Natural killer cell treated with Interleukin-12 subunit alpha and Interleukin-12 subunit beta and Interleukin-15 and Interleukin-18, amount 100 ng/mL, for 72 hours (primary cell): ENCODE data around the gene NCF1. TPM values are rescaled to one million over a fixed set of nuclear protein-coding genes. Genes with fewer than 3 reads are reported as not detected.
"Not testable (repeated sequence)": the region's sequence is repeated elsewhere in the genome, so short reads cannot be mapped to it uniquely, and the experiment has no call there.

ENCODE experiments used
- ATAC-seq, 2 donors: fragments of 150-1000 bp; cut with Tn5 transposase in 1 of 2; sonication (Bioruptor Pico), chemical (Tn5 transposase) in 1 of 2; 2 replicates each; pipeline ENCODE4 v1.10.0; 2021
- DNase-seq: peaks from one replicate; pipeline ENCODE4 v3.0.0; 2022; ENCODE audit warnings: low spot score
- H3K27ac Mint-ChIP-seq, 2 donors: 1 replicate in 1 of 2; 2 replicates in 1 of 2; pipeline ENCODE4 v1.8.0; 2022; ENCODE audit warnings: mixed read lengths in 2 of 2, mild to moderate bottlenecking in 1 of 2, moderate library complexity in 1 of 2
- H3K27me3 Mint-ChIP-seq, 2 donors: 1 replicate in 1 of 2; 2 replicates in 1 of 2; pipeline ENCODE4 v1.8.0; 2022; ENCODE audit warnings: mixed read lengths in 2 of 2
- H3K36me3 Mint-ChIP-seq: one replicate; pipeline ENCODE4 v1.8.0; 2022; ENCODE audit warnings: mixed read lengths
- H3K4me1 Mint-ChIP-seq, 2 donors: 1 replicate in 1 of 2; 2 replicates in 1 of 2; pipeline ENCODE4 v1.8.0; 2022; ENCODE audit warnings: low read depth in 2 of 2, mixed read lengths in 2 of 2, mild to moderate bottlenecking in 1 of 2
- H3K4me3 Mint-ChIP-seq: one replicate; pipeline ENCODE4 v1.8.0; 2022; ENCODE audit warnings: mixed read lengths
- H3K9me3 Mint-ChIP-seq: 2 replicates; pipeline ENCODE4 v1.8.0; 2022; ENCODE audit warnings: mixed read lengths
- total RNA-seq, 2 donors: library from RNA; stranded (reverse); gene quantifications; one replicate each; pipeline ENCODE4 v1.2.3, GENCODE V29; 2022

Gene NCF1
- total RNA-seq, 2 donors from 2014 or later = 23.8 to 48.8 TPM

- ATAC-seq, DNase-seq, H3K4me1 Mint-ChIP-seq: not testable (repeated sequence)
Observed at GRCh38 chr7:74821259-74821658, 47.4 kb downstream of the NCF1 start.

GRCh38 chr7:74829959-74830358 is 56.1 kb downstream of the NCF1 start:
- H3K27me3 Mint-ChIP-seq, H3K9me3 Mint-ChIP-seq, H3K36me3 Mint-ChIP-seq, H3K27ac Mint-ChIP-seq, ATAC-seq, H3K4me3 Mint-ChIP-seq, H3K4me1 Mint-ChIP-seq, DNase-seq: not testable (repeated sequence)

More at GRCh38 chr7:74821259-74821658, 47.4 kb downstream of the NCF1 start:
- H3K27ac Mint-ChIP-seq, H3K9me3 Mint-ChIP-seq, H3K27me3 Mint-ChIP-seq, H3K4me3 Mint-ChIP-seq, H3K36me3 Mint-ChIP-seq: not testable (repeated sequence)

- not testable (repeated sequence) for ATAC-seq, H3K9me3 Mint-ChIP-seq, H3K4me3 Mint-ChIP-seq, H3K27me3 Mint-ChIP-seq, H3K4me1 Mint-ChIP-seq, H3K36me3 Mint-ChIP-seq, DNase-seq, H3K27ac Mint-ChIP-seq
Observed at GRCh38 chr7:74830411-74830810, 56.6 kb downstream of the NCF1 start.

Other genes with a start within 250 kb of the NCF1 start
- gene GTF2I, start 116.3 kb upstream of the NCF1 start, total RNA-seq = 100 to 1,000 TPM; 103 to 219 TPM
- 10 to 100 TPM; 13.0 to 14.8 TPM for gene GTF2IRD2, start 77.6 kb downstream of the NCF1 start, total RNA-seq
- gene CASTOR2, start 190.7 kb downstream of the NCF1 start, total RNA-seq = 1 to 10 TPM; 4.5 to 8.4 TPM